HG03025 (cell line): ENCODE results near the gene MINDY1.

Experiments used
- ATAC-seq: cut with Tn5 transposase; IDR thresholded peaks from one replicate; pipeline ENCODE4 v1.9.1; 2021; ENCODE audit warnings: mild to moderate bottlenecking, moderate library complexity; ENCODE audit not compliant: unreplicated experiment, low FRiP score

MINDY1 gene

DNA sequence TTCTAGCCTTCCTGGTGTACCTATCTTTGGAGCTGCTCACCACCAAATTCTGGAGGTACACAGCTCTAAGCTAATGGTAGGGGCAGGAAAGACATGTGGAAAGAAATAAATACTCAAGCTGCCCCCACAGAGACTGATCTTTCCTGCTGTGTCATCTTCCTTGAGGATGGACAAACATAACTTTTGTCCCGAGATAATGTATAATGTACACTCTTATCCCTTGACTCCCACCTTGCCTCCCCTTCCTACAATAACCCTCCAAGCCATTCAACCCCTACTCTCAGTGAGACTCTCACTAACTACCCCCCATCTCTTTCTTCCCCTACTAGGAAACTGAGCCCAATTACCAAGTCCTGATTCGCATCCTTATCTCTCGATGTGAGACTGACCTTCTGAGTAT lies 12.5 kb downstream of the MINDY1 start:
- ATAC-seq = no peak

DNA sequence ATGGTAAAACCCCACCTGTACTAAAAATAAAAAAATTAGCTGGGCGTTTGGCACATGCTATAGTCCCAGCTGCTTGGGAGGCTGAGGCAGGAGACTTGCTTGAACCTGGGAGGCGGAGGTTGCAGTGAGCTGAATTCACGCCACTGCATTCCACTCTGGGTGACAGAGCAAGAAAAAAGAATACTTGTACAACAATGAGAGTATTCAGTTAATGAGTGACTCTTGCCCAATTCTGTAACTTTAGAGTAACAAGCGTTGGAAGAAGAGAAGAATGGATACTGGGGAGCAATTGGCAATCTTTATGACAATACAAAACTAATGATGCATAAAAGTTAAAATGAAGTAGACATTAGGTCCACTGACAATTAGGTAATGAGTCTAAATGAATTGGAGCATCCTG lies 14.1 kb downstream of the MINDY1 start:
- ATAC-seq = no peak

DNA sequence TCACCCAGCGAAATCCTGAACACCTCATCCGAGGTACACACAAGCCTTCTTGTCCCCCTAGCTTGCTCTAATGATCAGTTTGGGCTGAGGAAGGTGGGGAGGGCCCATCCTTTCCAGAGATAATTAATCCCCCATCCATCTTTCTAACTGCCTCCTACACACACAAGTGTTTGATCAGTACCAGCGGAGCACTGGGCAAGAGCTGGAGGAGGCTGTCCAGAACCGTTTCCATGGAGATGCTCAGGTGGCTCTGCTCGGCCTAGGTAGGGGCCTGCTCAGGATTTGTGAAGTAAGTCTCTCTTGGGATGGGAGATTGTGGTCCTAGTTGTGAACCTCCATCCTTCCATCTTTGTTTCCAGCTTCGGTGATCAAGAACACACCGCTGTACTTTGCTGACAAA lies 18.8 kb downstream of the MINDY1 start:
- no peak for ATAC-seq

DNA sequence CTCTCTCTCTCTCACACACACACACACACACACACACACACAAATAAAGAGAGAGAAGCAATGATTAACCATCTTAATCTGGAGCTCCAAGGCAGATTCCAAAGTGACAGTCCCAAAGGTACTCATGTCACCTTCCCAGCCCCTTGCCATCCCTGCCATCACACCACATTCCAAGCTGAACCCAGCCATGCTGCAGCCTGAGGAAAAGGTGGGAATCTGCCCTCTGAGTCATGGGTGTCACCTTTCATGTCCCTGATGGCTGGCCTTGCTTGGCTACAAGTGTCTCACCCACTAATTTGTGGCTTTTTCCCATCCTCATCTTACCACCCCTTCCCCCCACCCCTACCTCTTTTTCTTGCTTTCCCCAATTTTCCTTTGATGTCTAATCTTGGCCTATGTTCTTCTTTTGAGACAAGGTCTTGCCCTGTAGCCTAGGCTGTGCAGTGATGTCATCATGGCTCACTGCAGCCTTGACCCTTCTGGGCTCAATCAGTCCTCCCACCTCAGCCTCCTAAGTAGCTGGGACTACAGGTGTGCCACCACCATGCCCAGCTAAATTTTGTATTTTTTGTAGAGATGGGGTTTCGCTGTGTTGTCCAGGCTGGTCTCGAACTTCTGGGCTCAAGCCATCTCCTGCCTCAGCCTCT lies 21.4 kb downstream of the MINDY1 start:
- ATAC-seq = no peak

DNA sequence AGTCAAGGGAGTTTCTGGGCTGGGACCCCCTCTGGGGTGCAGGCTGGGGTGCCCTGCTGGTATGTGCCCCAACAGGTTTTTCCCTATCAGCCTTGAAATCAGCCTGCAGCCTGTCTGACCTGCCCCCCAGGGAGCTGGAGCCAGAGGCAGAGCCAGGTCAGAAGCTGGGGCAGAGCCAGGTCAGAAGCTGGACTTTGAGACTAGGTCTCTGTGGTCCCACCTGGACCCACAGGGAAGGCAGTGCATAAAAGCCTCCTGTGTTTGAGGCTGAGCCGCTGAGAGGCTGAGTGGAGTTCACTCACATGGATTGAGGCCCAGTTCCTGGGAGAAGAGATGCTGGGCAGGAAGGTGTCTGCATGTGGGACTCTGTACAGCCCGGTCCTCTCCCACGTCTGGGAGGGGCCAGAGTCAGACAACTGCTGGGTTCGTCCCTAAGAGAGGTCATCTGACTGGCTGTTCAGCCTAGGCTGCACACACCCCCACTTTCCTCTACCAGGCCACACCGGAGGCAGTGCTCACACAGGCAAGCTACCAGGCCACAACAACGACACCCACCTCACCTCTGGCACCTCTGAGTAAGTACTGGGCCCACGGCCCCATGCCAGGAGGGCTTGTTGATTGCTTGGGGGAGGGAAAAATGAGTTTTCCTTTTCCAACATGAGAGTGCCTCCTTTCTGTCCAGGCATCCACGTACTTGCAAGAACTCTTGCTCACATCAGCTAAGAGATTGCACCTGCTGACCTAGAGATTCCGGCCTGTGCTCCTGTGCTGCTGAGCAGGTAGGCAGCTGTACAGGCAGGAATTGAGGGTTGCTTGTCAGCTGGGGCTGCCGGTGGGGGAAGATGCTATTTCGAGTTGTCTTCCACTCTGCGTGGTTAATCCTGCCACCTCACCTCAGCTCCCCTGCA lies 24.6 kb downstream of the MINDY1 start, which contains the start of gene ANXA9:
Gene ANXA9 (plus strand): TSS at position 488 of the 908 bp plus-strand sequence. CDS start 814 bp downstream, outside the sequence.
- no peak for ATAC-seq

DNA sequence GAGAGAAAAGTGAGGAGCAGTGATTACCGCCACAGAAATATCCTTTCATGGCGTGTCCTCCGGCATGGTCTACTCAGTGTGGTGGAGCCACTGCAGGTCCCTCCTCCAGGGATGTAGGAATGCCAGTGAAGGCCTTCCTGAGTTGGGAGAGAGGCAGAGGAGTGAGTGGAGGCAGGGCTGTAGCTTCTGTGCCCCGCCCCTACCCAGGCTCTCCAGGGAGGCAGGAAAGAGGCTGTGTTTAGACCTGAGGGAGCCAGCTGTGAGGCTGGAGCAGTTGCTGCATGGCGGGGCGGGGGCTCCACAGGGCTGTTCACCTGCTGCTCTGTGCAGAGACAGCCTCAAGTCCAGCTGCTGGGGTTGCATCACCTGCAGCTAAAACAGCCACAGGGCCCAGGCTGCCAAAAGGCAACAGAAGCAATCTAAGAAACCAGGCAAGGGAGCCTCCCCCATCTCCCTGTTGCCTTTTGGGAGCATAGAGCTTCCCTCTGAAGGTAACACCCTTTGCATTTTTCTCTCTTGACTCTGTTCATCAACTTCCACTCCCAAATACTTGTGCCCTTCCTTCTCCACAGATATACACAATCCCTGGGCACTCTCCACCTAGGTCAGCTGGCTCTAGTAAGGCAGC lies 25.4 kb downstream of the MINDY1 start:
- no peak for ATAC-seq

DNA sequence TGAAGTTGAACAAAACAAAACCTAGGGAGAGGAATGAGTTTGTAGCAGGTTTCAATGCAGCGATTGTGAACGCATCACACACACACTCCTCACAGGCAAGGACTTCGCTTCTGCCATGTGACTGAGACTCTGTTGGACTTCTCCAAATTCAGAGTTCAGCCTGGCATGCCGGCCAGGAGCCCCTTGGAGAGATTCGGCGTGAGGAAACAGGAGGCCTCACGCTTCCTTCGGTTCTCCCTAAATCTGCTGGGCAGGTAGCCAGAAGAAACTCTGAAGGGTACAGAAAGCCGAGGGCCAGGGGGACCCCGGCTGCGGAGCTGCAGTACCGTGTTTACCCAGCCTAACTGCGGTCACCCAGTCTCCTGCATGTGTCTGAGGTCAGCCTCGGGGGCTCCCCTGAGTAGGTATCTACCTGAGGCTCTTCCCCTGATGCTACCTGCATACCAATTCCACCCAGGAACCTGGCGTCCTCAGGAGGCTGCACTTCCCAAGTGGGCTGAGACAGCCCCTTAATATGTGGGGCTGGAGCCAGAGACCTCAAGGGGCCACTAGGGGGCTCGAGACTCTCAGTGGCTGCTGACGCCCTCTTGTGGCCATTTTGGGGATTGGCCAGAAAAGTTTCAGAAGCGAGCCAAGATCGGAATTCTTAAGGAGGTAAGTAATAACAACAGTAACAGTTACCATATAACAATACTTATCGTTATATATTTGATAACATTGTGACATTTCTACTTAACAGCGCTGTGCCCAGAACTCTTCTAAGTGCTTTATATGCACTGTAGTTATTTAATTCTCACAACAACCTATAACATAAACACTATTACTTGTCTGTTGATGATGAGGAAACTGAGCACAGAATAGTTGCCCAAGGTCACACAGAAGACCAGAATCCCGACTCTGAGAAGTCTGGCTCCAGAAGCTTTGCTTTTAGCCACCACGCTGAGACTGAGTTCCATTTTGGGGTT lies 27.3 kb downstream of the MINDY1 start:
- no peak for ATAC-seq

DNA sequence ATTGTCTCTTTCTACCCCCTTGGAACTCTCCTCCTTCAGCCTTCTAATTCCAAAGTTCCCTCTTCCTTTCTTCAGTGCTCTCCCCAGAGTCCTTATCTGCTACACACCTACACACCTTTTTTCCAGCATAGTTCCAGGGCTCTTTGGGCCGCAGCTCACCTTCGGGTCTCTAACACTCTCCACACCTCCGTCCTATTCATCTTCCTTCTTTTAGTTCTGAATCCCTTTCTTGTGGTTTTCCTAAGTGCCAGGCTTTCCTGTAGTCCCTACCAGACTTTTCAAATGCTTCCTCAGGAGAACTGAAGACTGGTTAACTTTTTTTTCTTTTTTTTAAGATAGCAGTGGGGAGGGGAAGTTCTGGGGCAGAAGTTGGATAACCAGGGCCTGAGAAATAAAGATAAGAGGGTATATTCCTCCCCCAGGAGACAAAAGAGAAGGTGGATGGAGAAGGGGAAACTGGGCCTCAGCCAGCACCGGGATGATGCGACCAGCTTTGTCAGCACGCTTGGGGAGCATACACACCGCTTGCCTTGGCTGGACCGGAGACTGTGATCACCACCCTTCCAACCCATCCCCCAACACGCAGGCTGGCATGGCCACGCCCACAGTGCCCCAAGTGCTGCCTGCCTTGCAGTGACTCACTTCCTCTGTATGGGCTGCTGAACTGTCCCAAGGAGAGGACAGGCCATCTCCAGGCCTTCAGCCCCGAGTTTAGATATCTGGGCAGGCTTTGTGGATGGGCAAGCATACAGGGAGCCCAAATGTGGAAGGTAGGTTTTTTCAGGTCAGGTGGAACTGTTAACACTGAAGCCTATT lies 29.6 kb downstream of the MINDY1 start:
- no peak for ATAC-seq

DNA sequence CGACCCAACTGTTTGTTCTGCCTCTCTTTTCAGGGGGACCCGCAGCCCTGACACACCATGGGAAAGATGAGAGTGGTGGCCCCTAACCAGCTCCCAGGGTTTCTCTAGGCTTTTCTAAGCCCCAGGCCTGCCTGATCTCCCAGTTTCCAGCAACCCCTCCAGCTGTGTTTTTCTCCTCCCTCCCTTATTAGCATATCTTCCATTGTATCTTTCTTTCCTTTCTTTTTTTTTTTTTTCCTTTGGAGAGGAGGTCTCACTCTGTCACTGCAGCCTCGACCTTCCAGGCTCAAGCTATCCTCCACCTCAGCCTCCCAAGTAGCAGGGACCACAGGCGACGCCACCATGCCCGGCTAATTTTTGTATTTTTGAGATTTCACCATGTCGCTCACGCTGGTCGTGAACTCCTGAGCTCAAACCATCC lies 30.3 kb downstream of the MINDY1 start:
- ATAC-seq = no peak

DNA sequence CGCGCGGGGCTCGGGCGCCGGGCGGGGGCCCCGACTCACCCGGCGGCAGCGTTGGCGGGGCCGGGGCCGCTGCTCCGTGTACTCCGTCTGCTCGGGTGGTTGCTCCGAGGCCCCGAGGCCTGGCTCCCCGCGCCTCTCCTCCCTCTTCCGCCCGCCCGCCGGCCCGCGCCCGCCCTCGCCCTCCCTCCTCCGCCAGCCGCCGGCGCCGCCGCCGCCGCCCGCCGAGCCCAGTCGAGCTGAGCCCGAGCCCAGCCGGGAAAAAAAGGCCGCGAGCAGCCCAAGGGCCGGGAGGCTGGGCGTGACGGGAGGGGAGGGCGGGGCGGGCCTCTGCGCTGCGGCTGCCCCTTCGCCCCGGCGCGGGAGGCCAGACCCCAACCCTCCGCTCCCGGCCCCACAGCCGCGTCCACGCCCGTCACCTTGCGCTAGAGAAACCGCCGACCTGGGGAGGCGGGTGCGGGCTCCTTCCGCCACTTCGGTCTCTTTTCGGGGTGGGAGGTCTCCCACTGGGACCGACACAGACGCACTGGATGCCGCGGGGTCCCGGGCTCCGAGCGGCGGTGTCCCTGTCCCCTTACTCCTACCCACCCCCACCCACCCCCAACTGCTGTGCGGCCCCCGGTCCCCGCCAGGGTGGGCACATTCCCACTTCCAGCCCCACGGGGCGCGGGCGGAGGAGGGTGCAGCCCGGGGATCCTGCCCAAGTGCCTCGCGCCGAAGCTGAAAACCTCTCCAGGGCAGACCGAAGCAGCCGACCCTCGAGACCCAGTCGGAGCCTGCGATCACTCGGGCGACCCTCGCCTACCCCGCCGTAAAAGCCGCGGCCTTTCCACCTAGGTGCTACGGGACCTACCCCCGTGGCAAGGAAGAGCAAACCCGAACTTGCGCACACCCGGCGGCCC lies 31.9 kb downstream of the MINDY1 start, which contains the start of gene CERS2:
Gene CERS2 (minus strand): TSS at position 256 of the 899 bp plus-strand sequence. CDS start 5,745 bp downstream, outside the sequence.
- peak; percentile 46 for ATAC-seq

DNA sequence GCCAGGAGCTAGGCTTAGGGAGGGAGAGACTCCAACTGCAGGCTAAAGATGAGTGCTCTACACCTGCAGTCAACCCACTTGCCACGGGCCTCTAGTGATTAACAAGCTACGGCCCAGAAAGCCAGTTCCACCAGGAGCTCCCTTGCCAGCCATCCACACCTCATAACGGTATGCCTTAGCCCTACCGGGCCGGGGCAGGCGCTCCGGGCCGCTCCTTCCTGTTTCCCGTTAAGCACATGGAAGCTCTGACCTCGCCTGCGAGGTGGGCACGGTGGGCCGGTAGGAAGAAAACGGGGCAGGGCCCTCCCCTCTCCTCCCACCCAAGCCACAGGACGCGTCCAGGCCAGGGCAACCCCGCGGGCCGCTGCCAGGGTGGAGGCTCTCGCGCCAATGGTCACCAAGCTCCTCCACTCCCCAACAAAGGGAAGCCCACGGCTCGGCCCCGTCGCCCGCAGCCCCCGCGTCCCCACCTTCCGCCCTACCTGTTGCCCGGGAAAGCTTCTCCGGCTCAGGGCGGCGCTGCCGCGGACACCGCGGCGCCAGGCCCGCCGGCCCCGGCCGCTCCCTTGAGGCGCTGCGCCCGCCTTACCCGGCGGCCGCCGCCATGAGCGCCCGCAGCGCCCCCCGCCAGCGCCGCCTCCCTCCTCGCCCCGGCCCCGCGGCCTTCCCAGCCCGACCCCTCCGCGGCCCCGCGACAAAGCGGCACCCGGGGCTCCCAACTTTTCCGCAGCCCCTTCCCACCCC lies 32.7 kb downstream of the MINDY1 start:
- ATAC-seq = peak; percentile 32

DNA sequence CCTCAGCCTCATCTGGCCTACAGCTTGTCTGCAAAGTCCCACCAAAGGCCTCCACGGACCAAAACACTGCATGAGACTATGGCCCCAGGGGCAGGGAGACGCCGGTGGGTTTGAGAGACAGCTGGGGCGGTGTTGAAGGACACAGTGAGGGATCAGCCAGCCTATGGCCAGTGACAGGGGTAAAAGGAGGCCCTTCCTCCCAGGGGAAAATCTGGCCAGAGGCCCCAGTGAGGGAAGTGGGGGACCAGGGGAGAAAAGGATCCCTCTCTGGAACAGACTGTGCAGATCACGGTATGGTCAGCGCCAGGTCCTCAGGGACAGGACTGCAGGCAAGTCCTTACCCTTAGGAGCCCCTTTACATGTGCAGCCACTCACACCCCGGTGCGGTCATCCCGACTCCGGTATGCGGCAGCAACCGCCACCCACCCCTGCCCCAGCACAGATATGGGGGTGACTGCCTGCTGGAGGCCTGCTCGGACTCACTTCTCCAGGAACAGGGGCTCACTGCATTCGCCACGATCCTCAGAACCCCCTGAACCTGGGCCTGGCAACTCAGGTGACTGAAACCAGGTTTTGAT lies 33.4 kb downstream of the MINDY1 start:
- no peak for ATAC-seq

DNA sequence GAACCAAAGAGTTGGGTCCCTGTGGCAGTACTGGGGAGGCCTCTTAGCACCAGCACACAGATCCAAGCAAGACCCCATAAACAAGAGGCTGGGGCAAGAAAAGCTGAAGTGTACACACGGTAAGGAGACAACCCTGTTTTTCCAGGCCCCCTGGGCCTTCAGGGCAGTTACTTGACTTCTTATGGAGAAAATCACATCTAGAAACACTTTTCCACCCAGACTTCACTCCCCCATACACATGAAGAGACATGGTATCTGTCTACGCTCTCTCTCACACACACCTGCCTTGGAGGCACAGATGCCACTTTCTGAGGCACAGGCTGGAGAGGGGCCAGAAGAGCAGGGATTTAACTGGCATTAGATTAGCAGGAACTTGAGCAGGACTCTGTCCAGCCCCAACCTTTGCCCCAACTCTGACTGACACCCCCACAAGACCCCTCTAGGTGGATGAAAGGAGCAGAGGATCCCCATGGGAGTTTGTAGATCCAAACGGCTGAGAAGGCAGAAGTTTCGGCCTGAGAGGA lies 34.2 kb downstream of the MINDY1 start:
- ATAC-seq = no peak

DNA sequence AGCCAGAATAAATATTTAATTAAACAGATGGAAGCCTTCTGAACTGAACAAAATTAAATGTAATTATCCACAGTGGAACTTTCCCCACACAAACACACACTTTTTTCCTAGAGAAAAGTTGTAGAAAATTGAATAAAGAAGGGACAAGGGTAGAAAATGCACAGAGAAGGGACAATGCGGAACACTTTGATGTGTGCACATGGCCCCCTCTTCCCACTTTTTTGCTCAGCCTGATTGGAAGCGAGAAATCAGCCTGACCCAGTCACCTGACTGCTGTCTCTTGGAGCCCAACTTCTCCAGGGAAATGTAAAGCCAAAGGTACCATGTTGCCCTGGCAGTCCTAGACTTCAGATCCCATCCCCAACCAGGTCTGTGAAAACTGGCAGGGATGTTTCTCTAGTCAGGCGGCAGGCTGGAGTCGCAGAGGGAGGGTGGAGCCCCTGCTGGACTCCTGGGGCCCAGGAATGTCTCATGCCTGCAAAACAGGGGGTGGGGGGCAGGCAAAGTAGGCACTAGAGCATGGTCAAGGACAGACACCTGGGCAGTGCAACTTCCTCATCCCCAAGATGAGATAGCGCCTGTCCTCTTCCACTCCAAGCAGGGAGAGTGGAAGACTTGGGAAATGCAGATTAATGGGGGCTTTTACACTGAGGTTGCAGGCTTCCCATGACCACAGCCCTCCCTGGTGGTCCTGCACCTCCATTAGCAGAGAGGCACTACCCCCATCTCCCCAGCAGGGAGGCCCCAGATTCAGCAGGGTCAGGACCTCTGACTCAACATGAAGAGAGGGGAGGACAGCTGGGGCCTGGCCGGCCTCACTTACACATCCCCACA lies 34.9 kb downstream of the MINDY1 start:
- ATAC-seq = no peak

DNA sequence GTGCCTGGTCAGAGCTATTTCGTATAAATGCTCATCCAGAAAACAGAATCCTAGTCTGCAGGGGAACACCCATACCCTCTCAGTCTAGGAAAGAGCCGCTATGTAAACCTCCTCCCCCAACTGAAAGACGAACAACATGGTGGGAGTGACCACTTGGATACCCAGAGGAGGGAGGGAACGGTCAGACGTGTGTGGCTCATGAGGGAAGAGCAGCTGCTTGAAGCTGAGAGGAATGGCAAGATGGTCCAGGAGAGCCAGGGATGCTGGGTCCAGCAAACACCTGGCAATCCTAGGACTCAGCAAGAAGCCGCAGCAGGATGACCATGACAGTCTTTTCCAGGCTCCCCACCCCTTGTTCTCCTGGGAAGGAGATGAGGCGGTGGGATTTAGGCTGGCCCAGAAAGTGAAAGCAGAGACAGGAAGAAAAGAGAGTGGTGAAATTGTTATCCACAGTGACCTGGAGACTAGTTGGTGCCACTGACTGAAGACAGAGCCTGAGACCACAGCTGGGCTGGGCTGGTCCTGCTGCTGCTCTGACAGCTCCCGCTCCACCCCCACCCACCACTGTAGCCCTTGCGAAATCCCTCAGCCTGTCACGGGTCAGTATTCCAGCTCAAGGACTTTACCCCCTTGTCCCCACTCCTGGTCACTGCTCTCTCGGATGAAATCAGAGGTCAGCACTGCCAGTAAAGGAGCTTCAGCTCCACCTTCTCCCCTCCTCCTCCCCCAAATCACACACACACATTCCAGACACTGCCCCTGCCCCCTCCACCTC lies 35.7 kb downstream of the MINDY1 start:
- ATAC-seq = no peak
